Omental fat pad (tissue), 4 donors: Measurements from ENCODE around the gene GDPD4. TPM values are rescaled to one million over a fixed set of nuclear protein-coding genes. Genes with fewer than 3 reads are reported as not detected.

Source experiments
- ATAC-seq: fragments of 150-250 bp; one replicate; pipeline ENCODE4 v1.9.1; 2016; ENCODE audit warnings: mild to moderate bottlenecking, moderate library complexity; ENCODE audit not compliant: low FRiP score
- DNase-seq: peaks from one replicate; pipeline ENCODE4 v3.0.0-alpha.2; 2019; ENCODE audit warnings: low spot score
- total RNA-seq, 4 donors: library from RNA; depleted of rRNA; stranded (reverse); fragments of >200 nt; gene quantifications; one replicate each; pipeline ENCODE4 v1.1.0, GENCODE V29; 2016
- TF ChIP-seq, protein P1 (sequence below), 3 donors: fragments of 450-650 bp; IDR thresholded peaks; one replicate each; pipeline ENCODE4 v1.5.1; 2016 to 2017; ENCODE audit warnings: antibody characterized with exemption in 3 of 3, mild to moderate bottlenecking in 3 of 3, moderate library complexity in 2 of 3

The GDPD4 gene
- total RNA-seq, 4 donors from 2014 or later: not detected

DNA sequence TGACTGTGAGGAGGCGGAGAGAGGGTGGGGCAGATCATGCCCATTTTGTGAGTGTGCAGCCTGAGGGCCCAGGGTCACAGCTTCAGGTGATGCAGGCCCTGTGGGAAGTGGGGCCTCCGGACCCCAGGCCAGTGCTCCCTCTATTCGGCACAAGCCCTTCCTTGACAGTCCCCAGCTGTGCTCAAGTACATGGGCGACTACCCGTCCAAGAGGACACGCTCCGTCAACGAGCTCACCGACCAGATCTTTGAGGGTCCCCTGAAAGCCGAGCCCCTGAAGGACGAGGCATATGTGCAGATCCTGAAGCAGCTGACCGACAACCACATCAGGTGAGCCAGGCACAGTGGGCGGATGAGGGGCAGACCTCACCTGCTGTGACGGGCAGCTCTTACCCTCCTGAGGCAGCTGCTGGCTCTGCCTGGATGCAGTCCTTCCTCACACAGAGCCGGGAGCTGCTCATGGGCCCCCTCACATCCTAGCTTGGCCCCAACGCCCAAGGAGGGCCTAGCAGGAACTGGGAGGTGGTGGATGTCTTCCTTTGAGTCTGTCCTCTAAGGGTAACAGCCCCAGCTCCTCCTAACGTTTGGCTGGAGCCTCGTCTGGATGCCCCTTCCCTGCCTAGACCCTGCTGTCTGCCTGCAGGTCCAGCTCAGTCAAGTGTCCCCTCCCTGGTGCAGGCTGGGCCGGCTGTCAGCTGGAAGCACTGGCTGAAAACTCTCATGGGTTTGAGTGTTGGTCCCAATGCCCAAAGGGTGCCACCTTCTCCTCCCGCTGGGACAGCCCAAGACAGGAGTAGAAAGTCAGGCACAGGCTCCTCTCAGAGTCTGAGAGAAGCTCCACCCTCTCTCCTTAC, 97.4 kb downstream of the GDPD4 start:
- DNase-seq: no peak
- TF ChIP-seq, protein P1, sequence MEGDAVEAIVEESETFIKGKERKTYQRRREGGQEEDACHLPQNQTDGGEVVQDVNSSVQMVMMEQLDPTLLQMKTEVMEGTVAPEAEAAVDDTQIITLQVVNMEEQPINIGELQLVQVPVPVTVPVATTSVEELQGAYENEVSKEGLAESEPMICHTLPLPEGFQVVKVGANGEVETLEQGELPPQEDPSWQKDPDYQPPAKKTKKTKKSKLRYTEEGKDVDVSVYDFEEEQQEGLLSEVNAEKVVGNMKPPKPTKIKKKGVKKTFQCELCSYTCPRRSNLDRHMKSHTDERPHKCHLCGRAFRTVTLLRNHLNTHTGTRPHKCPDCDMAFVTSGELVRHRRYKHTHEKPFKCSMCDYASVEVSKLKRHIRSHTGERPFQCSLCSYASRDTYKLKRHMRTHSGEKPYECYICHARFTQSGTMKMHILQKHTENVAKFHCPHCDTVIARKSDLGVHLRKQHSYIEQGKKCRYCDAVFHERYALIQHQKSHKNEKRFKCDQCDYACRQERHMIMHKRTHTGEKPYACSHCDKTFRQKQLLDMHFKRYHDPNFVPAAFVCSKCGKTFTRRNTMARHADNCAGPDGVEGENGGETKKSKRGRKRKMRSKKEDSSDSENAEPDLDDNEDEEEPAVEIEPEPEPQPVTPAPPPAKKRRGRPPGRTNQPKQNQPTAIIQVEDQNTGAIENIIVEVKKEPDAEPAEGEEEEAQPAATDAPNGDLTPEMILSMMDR (IDR thresholded peaks at IDR 0.05): no peak
- ATAC-seq: no peak

GRCh38 chr11:77202941-77203900, 98.3 kb downstream of the GDPD4 start:
- DNase-seq (no peak), ATAC-seq (no peak)
- TF ChIP-seq, protein P1 (IDR thresholded peaks at IDR 0.05): no peak

- DNase-seq (no peak), ATAC-seq (no peak)
- TF ChIP-seq, protein P1 (IDR thresholded peaks at IDR 0.05): no peak
Observed at GRCh38 chr11:77201991-77202841, 99.3 kb downstream of the GDPD4 start.

GRCh38 chr11:77201370-77201769, 100.1 kb downstream of the GDPD4 start:
- DNase-seq (no peak), ATAC-seq (no peak)
- TF ChIP-seq, protein P1 (IDR thresholded peaks at IDR 0.05): no peak

DNA sequence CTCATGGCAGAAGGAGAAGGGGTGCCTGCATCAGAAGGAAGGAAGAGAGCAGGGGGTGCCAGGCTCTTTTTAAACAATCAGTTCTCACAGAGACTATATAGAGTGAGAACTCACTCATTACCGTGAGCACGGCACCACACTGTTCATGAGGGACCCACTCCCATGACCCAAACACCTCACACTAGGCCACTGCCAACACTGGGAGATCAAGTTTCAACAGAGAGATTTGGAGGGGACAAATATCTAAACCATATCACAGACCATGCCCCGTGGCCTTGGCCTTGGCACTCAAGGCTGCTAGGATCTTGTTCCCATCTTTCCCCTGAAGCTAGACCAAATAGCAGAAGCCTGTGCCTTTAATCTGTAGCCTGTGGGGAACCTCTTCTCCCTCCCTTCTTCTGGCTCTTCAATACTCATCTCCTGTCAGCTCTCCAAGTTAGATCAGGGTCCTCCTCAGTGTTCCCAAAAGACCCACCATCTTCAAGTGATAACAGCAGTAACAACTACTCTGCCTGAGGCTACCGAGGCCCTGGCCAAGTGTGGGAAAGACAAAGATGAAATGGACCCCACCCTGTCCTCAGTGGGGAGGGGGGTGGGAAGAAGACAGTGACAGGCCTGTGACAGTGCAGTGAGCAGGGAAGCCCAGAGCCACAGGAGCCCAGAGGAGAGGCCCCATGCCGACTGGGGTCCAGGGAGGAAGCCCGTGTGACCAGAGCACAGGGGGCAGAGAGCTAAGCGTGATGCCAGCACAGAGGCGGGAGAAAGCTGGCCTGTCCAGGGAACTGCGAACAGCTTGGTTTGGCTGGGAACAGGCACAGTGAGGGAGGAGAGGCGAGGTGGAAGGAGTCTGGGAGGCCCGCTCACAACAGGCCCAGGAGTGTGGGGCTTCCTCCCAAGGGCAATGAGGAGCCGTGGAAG, 100.9 kb downstream of the GDPD4 start:
- TF ChIP-seq, protein P1 (IDR thresholded peaks at IDR 0.05): no peak
- DNase-seq: no peak

More for the DNA sequence above, 100.9 kb downstream of the GDPD4 start:
- ATAC-seq: no peak
